Kidney (tissue), 14 donors: ENCODE data around the gene HOXB8. TPM values are rescaled to one million over a fixed set of nuclear protein-coding genes. Genes with fewer than 3 reads are reported as not detected.
A peak's percentile ranks its signal among the peaks of the same experiment; 100 is the strongest.

Experiments used
- DNase-seq, 5 donors: peaks; one replicate each; pipeline ENCODE4 v3.0.0-alpha.2; 2013 to 2020
- FAIRE-seq: peaks from 2 replicates; lab custom pipeline; 2012; peaks lifted over from hg19 to GRCh38; lab: Jason Lieb, UNC
- H3K27ac ChIP-seq, 2 donors: one replicate each; pipeline ENCODE4 v1.7.0; 2013; ENCODE audit warnings: low read depth in 2 of 2, low read length in 2 of 2, inconsistent platforms in 1 of 2
- H3K27me3 ChIP-seq: one replicate; pipeline ENCODE4 v1.7.1; 2013; ENCODE audit warnings: low read length, inconsistent platforms; ENCODE audit not compliant: control insufficient read depth, insufficient read depth
- H3K36me3 ChIP-seq, 3 donors: one replicate each; pipeline versions ENCODE4 v1.7.0 to v1.7.1; 2013; ENCODE audit warnings: low read length in 3 of 3, control low read depth in 1 of 3, inconsistent platforms in 1 of 3; ENCODE audit not compliant: insufficient read depth in 3 of 3, control insufficient read depth in 2 of 3
- H3K4me1 ChIP-seq, 3 donors: one replicate each; pipeline versions ENCODE4 v1.7.0 to v1.7.1; 2013; ENCODE audit warnings: low read length in 3 of 3, inconsistent platforms in 1 of 3, low read depth in 1 of 3; ENCODE audit not compliant: control insufficient read depth in 2 of 3, insufficient read depth in 2 of 3
- H3K4me3 ChIP-seq, 3 donors: one replicate each; pipeline versions ENCODE4 v1.7.0 to v1.8.1; 2013; ENCODE audit warnings: low read length in 3 of 3, control low read depth in 1 of 3, inconsistent platforms in 1 of 3
- H3K9ac ChIP-seq, 3 donors: one replicate each; pipeline versions ENCODE4 v1.7.0 to v1.7.1; 2013; ENCODE audit warnings: low read length in 3 of 3, control low read depth in 1 of 3, inconsistent platforms in 1 of 3
- H3K9me3 ChIP-seq, 3 donors: one replicate each; pipeline versions ENCODE4 v1.7.0 to v1.7.1; 2013; ENCODE audit warnings: low read length in 3 of 3, control low read depth in 1 of 3, inconsistent platforms in 1 of 3; ENCODE audit not compliant: control insufficient read depth in 2 of 3, insufficient read depth in 1 of 3
- CTCF ChIP-seq: IDR thresholded peaks from 3 replicates; pipeline ENCODE4 v1.5.1; 2012; ENCODE audit warnings: mild to moderate bottlenecking, moderate library complexity, borderline replicate concordance; ENCODE audit not compliant: insufficient read depth; ENCODE audit errors: extremely low read depth
- intact Hi-C: fragments of 100-400 bp; cut with DNase I; formaldehyde crosslinking; loops from one replicate; pipeline ENCODE4 v1.11.1; 2022
- polyA plus RNA-seq: library from polyadenylated mRNA; stranded (reverse); fragments of 350-450 nt; fragmentation: Illumina TruSeq; extraction: RNeasy Lipid Tissue Mini Kit (QIAGEN cat#74804); gene quantifications from one replicate; pipeline ENCODE4 v1.2.3, GENCODE V29; 2014; ENCODE audit warnings: low read depth, low replicate concordance; ENCODE audit not compliant: insufficient read depth
- total RNA-seq: library from RNA; stranded (reverse); fragmentation: NEBNext Ultra II Directional; extraction: Animal tissue kit (Norgen Biotek cat#: 25700); gene quantifications from one replicate; pipeline ENCODE4 v1.2.1, GENCODE V29; 2021
- donor health status: control.
- donor health status: control.
- donor health status: control.
- donor health status: control.
- donor health status: control.
- donor health status: DM: yes; HTN: yes; CAD: no.
- donor health status: Normal renal cell carcinoma (clear cell type).

The HOXB8 gene
- total and polyA plus RNA-seq, 2 donors from 2014 or later: 19.3 to 48.7 TPM

- TF ChIP-seq CTCF: no peak
- Histone ChIP-seq H3K4me1 (peaks cover 0 to 9% (median 0%) of the 10 kb centered on the region in 3 donors), H3K27me3 (peaks cover 21% of the 10 kb centered on the region), H3K9ac (peak overlapping the region; percentile 24 to 95 (median 48)), H3K27ac (peak overlapping the region; percentile 92 to 97), H3K9me3 (no peaks in the 10 kb centered on the region), H3K4me3 (peak overlapping the region; percentile 26 to 85 (median 59)), H3K36me3 (no peaks in the 10 kb centered on the region)
- FAIRE-seq (no peak), DNase-seq (peak in 3 of 5 donors; percentile 21 to 72 (median 59))
- intact Hi-C loops: no loop called here
These were observed 1.0 kb upstream of the HOXB8 start for GRCh38 chr17:48615963-48616716.

- Histone ChIP-seq H3K4me3 (peak overlapping the region; percentile 53 to 85 (median 53)), H3K27ac (peak overlapping the region; percentile 92 to 97), H3K9me3 (no peaks in the 10 kb centered on the region), H3K9ac (peak overlapping the region; percentile 49 to 95 (median 78)), H3K4me1 (peaks cover 0 to 15% (median 8%) of the 10 kb centered on the region in 3 donors), H3K27me3 (peaks cover 15% of the 10 kb centered on the region), H3K36me3 (no peaks in the 10 kb centered on the region)
- TF ChIP-seq CTCF: no peak
- DNase-seq (peak in 3 of 5 donors; percentile 44 to 57 (median 46)), FAIRE-seq (no peak)
- intact Hi-C loops: no loop called here
These were observed 1.0 kb downstream of the HOXB8 start for GRCh38 chr17:48613862-48614694.

- Histone ChIP-seq H3K27ac (peak overlapping the region; percentile 92 to 97), H3K27me3 (peaks cover 13% of the 10 kb centered on the region), H3K4me3 (peak overlapping the region; percentile 81 to 85 (median 82)), H3K36me3 (no peaks in the 10 kb centered on the region), H3K9me3 (no peaks in the 10 kb centered on the region), H3K4me1 (peaks cover 0 to 15% (median 9%) of the 10 kb centered on the region in 3 donors), H3K9ac (peak overlapping the region; percentile 71 to 82 (median 82))
- peak; percentile 19 for TF ChIP-seq CTCF
- DNase-seq (peak; percentile 78 to 93 (median 84)), FAIRE-seq (no peak)
- intact Hi-C loops: no loop called here
These were observed 2.0 kb downstream of the HOXB8 start for GRCh38 chr17:48612854-48613691.
